Caco-2 (cell line): ENCODE data around the gene RPL10. TPM values are rescaled to one million over a fixed set of nuclear protein-coding genes. Genes with fewer than 3 reads are reported as not detected.
A peak's percentile ranks its signal among the peaks of the same experiment; 100 is the strongest.

ENCODE experiments used
- BruUV-seq: library from RNA; stranded (reverse); fragments of 400-500 nt; replicated peaks from 2 replicates; lab custom pipeline; 2021; lab: Mats Ljungman, UMichigan
- CTCF ChIA-PET: fragments of 300-600 bp; sonication (Branson Sonifier 250); formaldehyde crosslinking; loops from one replicate; lab custom pipeline; 2022; ENCODE audit warnings: antibody characterized with exemption; lab: Charles Lee
- POLR2A ChIA-PET: fragments of 300-600 bp; sonication (Branson Sonifier 250); formaldehyde crosslinking; loops from one replicate; lab custom pipeline; 2022; ENCODE audit warnings: antibody characterized with exemption; lab: Charles Lee
- DNase-seq, 2 experiments: peaks; one replicate each; pipeline versions ENCODE4 v3.0.0 to v3.0.0-alpha.2; 2020 to 2022
- H3K27me3 ChIP-seq: replicated peaks from 2 replicates; pipeline ENCODE4 v1.6.0; 2011; ENCODE audit warnings: low read length; ENCODE audit not compliant: control insufficient read depth, insufficient read depth
- H3K36me3 ChIP-seq: 2 replicates; pipeline ENCODE4 v1.5.1; 2011; ENCODE audit warnings: low read length; ENCODE audit not compliant: control insufficient read depth, insufficient read depth
- H3K4me1 ChIP-seq: fragments of 250-450 bp; sonication (Bioruptor Pico); 2 replicates; pipeline ENCODE4 v1.5.1; 2020; ENCODE audit warnings: mild to moderate bottlenecking
- H3K4me3 ChIP-seq: 2 replicates; pipeline ENCODE4 v1.5.1; 2011; ENCODE audit warnings: low read depth, mild to moderate bottlenecking, control low read depth, low read length
- H3K9me3 ChIP-seq: fragments of 250-450 bp; sonication (Bioruptor Pico); 2 replicates; pipeline ENCODE4 v1.5.1; 2020; ENCODE audit warnings: mild to moderate bottlenecking, moderate library complexity
- H3K27ac Mint-ChIP-seq: one replicate; pipeline ENCODE4 v1.8.0; 2022; ENCODE audit warnings: mixed read lengths; ENCODE audit not compliant: unreplicated experiment
- H3K27me3 Mint-ChIP-seq: one replicate; pipeline ENCODE4 v1.8.0; 2022; ENCODE audit warnings: mixed read lengths; ENCODE audit not compliant: insufficient read depth, unreplicated experiment
- H3K36me3 Mint-ChIP-seq: one replicate; pipeline ENCODE4 v1.8.0; 2022; ENCODE audit warnings: mild to moderate bottlenecking, mixed read lengths; ENCODE audit not compliant: insufficient read depth, unreplicated experiment
- H3K4me1 Mint-ChIP-seq: one replicate; pipeline ENCODE4 v1.8.0; 2022; ENCODE audit warnings: low read depth, mixed read lengths; ENCODE audit not compliant: unreplicated experiment
- H3K4me3 Mint-ChIP-seq: one replicate; pipeline ENCODE4 v1.8.0; 2022; ENCODE audit warnings: mild to moderate bottlenecking, moderate library complexity, mixed read lengths; ENCODE audit not compliant: unreplicated experiment
- H3K9me3 Mint-ChIP-seq: one replicate; pipeline ENCODE4 v1.8.0; 2022; ENCODE audit warnings: mixed read lengths; ENCODE audit not compliant: unreplicated experiment
- intact Hi-C: fragments of 100-400 bp; cut with micrococcal nuclease; formaldehyde crosslinking; loops from one replicate; pipeline ENCODE4 v1.10.0; 2022; ENCODE audit not compliant: unreplicated experiment
- total RNA-seq: library from RNA; stranded (reverse); gene quantifications from 2 replicates; pipeline ENCODE4 v1.2.3, GENCODE V29; 2022
- TF ChIP-seq, protein P1 (sequence below), 2 experiments: fragments of 200-600 bp in 1 of 2; IDR thresholded peaks; 1 replicate in 1 of 2; 2 replicates in 1 of 2; pipeline versions ENCODE4 v1.5.1 to v1.8.0; 2011 to 2022; ENCODE audit warnings: antibody characterized with exemption in 1 of 2, control low read depth in 1 of 2, inconsistent platforms in 1 of 2, low read depth in 1 of 2, low read length in 1 of 2, mild to moderate bottlenecking in 1 of 2, moderate library complexity in 1 of 2; ENCODE audit not compliant: insufficient read depth in 1 of 2, severe bottlenecking in 1 of 2, unreplicated experiment in 1 of 2

Gene RPL10
- total RNA-seq, 1 experiment from 2014 or later, result 2,081 TPM

DNA sequence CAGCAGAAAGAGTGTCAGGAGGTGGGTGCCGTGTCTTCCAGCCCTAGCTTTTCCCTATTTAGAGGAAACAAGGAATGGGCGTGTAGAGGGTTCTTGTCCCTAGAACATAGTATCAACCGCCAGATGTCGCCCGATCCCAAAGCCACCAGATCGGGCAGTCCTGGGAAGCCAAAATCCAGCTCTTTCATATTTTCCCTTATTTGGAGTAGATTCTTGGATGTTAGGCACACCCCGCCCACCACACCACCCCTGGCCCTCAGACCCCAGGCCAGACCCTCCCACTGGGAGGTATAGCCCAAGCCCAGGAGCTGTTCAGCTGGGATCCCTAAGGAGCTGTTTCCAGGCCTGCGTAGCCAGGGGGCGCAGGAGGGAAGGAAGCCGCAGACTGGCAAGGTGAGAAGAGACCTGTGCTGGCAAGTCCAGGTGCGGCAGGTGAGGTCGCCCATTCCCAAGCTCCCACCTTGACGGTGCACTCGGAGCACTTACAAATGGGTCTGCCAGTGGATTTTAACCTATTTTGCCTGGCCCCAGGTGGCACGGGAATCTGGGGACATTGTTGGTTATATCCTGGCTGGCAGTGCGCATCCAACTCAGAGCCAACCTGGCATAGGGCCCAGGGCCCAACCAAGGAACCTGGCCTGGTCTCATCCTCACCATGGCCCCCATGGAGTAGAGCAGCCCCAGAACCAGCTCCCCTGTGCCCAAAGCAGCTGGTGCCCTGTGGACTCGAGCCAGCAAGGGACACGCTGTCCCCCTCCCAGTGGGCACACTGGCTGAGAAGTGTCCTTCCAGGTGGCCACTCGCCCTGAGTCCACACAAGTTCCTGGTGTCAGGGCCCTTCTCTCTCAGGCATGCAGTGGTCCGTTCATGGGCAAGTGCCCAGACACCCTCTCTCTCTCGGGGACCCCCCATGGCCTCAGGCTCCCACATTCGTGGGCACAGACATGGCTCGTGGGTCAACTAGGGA lies 24.6 kb upstream of the RPL10 start:
- intact Hi-C loops, result loop anchor here (1.0 to 10.0 kb wide), 3 partner anchors 161 to 581 kb away; partner anchors contain the start of genes HCFC1, IDH3G, SSR4 and TMEM187
- Mint-ChIP-seq H3K4me1 (no peaks in the 10 kb centered on the region), H3K27me3 (no peaks in the 10 kb centered on the region), H3K36me3 (peaks cover 30% of the 10 kb centered on the region), H3K27ac (peak overlapping the region; percentile 69), H3K9me3 (no peaks in the 10 kb centered on the region), H3K4me3 (peak overlapping the region; percentile 70)
- DNase-seq, result peak; percentile 91 to 92
- BruUV-seq, result TSS peak; percentile 26
- Histone ChIP-seq H3K27me3 (no peaks in the 10 kb centered on the region), H3K9me3 (no peaks in the 10 kb centered on the region), H3K4me1 (peaks cover 14% of the 10 kb centered on the region), H3K36me3 (0 out of 2 replicates have a peak, but pooled peaks cover 2% of the 10 kb centered on the region), H3K4me3 (peak overlapping the region; percentile 55)
- POLR2A ChIA-PET, result interaction anchor here (0.6 to 1.2 kb wide), 6 partner anchors 8 to 449 kb away, joined by 3 to 12 read pairs (median 4); partner anchors contain the start of genes LAGE3 and TAFAZZIN
- TF ChIP-seq, protein P1, sequence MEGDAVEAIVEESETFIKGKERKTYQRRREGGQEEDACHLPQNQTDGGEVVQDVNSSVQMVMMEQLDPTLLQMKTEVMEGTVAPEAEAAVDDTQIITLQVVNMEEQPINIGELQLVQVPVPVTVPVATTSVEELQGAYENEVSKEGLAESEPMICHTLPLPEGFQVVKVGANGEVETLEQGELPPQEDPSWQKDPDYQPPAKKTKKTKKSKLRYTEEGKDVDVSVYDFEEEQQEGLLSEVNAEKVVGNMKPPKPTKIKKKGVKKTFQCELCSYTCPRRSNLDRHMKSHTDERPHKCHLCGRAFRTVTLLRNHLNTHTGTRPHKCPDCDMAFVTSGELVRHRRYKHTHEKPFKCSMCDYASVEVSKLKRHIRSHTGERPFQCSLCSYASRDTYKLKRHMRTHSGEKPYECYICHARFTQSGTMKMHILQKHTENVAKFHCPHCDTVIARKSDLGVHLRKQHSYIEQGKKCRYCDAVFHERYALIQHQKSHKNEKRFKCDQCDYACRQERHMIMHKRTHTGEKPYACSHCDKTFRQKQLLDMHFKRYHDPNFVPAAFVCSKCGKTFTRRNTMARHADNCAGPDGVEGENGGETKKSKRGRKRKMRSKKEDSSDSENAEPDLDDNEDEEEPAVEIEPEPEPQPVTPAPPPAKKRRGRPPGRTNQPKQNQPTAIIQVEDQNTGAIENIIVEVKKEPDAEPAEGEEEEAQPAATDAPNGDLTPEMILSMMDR (IDR thresholded peaks at IDR 0.05; ENCODE audit: insufficient read depth in 1 of 2, low read depth in 1 of 2, low read length in 1 of 2, severe bottlenecking in 1 of 2, unreplicated experiment in 1 of 2), result peak; percentile 50 to 78
- CTCF ChIA-PET, result interaction anchor here (0.5 to 2.0 kb wide), 17 partner anchors 8 to 174 kb away, joined by 3 to 18 read pairs (median 4); partner anchors contain the start of genes PLXNA3, RPL10 and SLC10A3

DNA sequence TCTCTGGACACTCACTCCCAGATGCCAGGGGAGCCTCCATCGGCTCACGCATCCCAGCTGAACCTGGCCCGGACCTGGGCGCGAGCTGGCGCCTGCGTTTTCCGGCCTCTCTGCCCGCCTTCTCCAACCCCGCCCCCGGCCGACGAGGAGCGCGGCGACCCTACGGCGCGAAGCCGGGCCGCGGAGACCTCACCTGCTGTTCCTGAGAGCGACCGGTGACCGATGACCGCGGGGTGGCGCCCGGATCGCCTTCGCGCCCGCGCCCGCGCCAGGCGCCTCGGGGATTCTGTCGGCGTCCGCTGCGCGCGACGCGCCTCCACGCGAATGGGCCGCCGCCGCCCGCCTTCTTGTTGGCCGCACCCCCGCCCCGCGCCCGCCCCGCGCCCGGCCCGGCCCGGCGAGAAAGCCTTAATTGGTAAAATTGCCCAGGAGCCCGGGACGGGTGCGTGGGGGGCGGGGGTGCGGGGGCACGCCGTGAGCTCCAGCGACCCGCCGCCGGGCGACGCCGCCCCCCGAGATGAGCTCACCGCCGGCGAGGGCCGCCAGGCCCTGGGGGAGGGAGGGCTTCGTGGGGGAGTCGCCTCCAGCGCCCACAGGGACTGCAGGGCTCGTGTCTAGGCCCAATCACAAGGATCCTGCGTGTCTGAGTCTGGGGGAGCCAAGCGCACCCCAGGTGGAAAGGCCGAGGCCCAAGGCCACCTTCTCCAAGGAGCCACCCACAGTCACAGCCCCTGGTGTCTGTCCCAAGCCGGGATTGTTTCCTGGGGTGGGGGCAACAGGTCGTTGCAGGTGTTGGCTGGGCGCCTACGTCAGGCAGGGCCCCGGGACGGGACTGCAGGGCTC lies 23.6 kb upstream of the RPL10 start, which contains the start of gene FLNA:
FLNA (minus strand) TSS at position 322 of the 843 bp plus-strand sequence. CDS start 3,389 bp downstream, outside the sequence.
- intact Hi-C loops, result loop anchor here (5.0 to 10.0 kb wide), 2 partner anchors 400 to 582 kb away; partner anchors contain the start of genes HCFC1, IDH3G, SSR4 and TMEM187

More for the DNA sequence above, 23.6 kb upstream of the RPL10 start, which contains the start of gene FLNA:
- Mint-ChIP-seq H3K4me1 (no peaks in the 10 kb centered on the region), H3K9me3 (no peaks in the 10 kb centered on the region), H3K27ac (peak within 1 kb of the TSS; percentile 69), H3K27me3 (no peaks in the 10 kb centered on the region), H3K4me3 (peak within 1 kb of the TSS; percentile 70), H3K36me3 (peaks cover 33% of the 10 kb centered on the region)
- ChIA-PET CTCF (interaction anchor here (0.5 to 2.0 kb wide), 3 partner anchors 37 to 357 kb away, joined by 3 to 18 read pairs (median 6); no protein-coding TSS in a partner anchor), POLR2A (interaction anchor here (0.6 to 1.1 kb wide), 3 partner anchors 20 to 153 kb away, joined by 3 to 4 read pairs (median 4); no protein-coding TSS in a partner anchor)
- Histone ChIP-seq H3K4me3 (peak within 1 kb of the TSS; percentile 55), H3K36me3 (0 out of 2 replicates have a peak, but pooled peaks cover 2% of the 10 kb centered on the region), H3K9me3 (no peaks in the 10 kb centered on the region), H3K27me3 (no peaks in the 10 kb centered on the region), H3K4me1 (peaks cover 9% of the 10 kb centered on the region)
- TF ChIP-seq, protein P1 (IDR thresholded peaks at IDR 0.05; ENCODE audit: insufficient read depth in 1 of 2, low read depth in 1 of 2, low read length in 1 of 2, severe bottlenecking in 1 of 2, unreplicated experiment in 1 of 2), result peak in 1 of 2 experiments; percentile 21
- no TSS peak for BruUV-seq
- DNase-seq, result peak; percentile 72 to 79
